ENCODE data around the gene IL6.
"Not testable (repeated sequence)": the region's sequence is repeated elsewhere in the genome, so short reads cannot be mapped to it uniquely, and the experiment has no call there.

IL6 gene

GRCh38 chr7:22726907-22727713 is at the start of gene IL6:
Gene IL6, plus strand, starts transcription at chr7:22727200. Its CDS starts 63 bp downstream, at chr7:22727263.
- peak; percentile 88 for DNase-seq

- not testable (repeated sequence) for DNase-seq
These were observed 49.7 kb upstream of the IL6 start for GRCh38 chr7:22677263-22677662.

- DNase-seq = no peak
These were observed 49.3 kb upstream of the IL6 start for GRCh38 chr7:22677680-22678079.

GRCh38 chr7:22680482-22680911 is 46.5 kb upstream of the IL6 start:
- DNase-seq = no peak

- DNase-seq = no peak
These were observed 45.7 kb upstream of the IL6 start for GRCh38 chr7:22681312-22681711.

DNA sequence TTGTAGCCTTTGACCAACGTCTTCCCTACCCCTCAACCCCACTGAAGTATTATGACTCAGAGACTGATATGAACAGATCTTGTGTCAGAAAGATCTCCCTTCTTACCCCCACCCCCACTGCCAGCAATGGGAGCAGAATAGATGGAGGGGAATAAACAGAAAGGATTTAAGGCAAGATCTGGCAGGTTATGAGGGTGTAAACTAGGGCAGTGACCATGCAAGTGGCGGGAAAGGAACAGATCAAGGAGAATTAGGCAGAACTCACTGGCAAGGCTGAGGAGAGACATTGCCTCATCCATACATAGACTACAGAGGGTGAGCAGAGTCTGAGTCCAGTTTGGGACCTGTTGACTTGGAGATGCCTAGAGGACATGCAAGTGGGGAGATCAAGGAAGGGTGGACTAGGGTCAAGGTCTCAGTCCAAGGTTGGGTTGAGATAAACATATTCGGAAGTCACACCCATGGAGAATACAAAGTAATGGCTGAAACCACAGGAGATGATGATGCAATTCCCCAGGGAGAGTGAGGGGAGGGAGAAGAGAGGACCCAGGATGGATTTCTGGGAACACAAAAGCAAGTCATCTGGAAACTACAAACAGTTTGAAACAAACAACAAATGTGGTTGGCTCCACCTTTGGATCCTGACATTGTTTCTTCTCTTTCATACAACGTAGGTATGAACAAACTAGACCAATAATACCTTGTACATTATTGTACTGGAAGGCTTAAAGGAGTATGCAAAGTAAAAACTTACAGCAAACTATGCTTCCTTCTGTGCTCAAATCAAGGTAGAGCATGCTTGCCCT is 44.9 kb upstream of the IL6 start:
- DNase-seq = no peak

GRCh38 chr7:22683379-22683778 is 43.6 kb upstream of the IL6 start:
- no peak for DNase-seq

DNA sequence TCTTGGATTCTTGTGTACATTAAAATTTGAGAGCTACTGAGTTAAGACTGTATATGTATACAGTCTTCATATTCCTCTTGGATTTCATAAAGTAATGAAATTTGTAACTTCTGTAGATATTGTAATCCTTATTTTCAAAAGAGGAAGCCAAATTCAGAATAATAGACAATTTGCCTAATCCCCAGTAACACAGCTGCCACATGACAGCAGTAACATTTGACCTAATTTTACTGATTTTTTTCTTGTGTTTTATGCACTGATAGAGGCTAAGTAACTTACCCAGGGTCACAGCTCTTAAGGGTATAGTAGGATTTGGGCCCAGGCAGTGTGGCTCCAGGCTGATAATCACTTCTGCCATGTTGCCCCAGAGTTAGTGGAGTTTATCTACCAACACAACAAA is 40.4 kb upstream of the IL6 start:
- DNase-seq = no peak

DNA sequence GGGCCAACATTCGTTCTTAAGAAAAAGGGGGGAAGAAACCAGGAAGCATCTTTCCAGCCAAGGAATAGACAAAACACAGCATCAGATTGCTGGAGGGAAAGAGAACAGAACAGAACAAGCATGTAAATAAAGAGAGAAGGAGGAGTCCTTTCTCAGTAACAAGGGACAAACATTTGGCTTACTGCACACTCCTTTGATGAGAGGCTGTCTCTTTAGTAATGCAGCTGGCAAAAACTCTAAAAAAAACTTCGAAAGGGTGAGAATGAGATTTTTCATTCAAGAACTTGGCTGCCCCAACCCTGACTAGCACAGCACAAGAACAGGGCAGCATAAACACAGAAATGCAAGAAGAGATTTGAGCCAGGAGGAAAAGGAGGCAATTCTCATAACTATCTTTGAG is 38.9 kb upstream of the IL6 start:
- DNase-seq = no peak

- DNase-seq = not testable (repeated sequence)
These were observed 38.1 kb upstream of the IL6 start for GRCh38 chr7:22688934-22689333.

- DNase-seq = no peak
These were observed 32.3 kb upstream of the IL6 start for GRCh38 chr7:22694597-22695207.

GRCh38 chr7:22695476-22696132 is 31.4 kb upstream of the IL6 start:
- DNase-seq = no peak

DNA sequence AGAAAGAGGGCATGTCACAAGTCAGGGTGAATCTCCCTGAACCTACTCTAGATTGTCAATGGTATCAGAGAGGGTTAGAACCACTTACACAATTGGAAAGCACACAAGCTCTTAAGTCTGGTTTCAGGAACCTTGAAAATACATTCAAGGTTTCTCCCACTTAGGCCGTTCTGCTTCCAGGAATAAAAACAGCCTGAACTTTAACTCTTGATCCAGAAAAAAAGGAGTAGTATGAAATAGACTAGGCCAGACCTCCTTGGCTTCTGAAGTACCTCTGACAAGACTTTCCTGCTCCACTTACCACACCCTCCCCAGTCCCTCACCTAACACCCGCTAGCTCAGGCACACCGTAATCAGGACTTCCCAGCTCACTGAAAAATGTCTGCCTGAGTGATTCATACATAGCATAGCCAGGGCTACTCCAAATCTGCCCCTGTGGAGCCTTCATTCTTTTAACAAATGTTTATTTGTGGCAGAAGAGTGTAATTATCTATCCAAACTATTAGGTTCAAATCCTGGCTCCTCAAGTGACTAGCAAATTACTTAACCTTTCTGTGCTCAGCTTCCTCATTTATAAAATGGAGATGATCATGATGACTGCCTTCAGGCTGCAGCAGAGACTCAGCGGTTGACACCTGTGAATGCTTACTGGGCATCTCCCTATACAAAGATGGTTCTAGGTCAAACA is 30.3 kb upstream of the IL6 start:
- no peak for DNase-seq

GRCh38 chr7:22697322-22697859 is 29.6 kb upstream of the IL6 start:
- no peak for DNase-seq

GRCh38 chr7:22697876-22698606 is 29.0 kb upstream of the IL6 start:
- no peak for DNase-seq

- DNase-seq = no peak
These were observed 28.2 kb upstream of the IL6 start for GRCh38 chr7:22698767-22699166.

- no peak for DNase-seq
These were observed 26.4 kb upstream of the IL6 start for GRCh38 chr7:22700559-22701002.

GRCh38 chr7:22702516-22702915 is 24.5 kb upstream of the IL6 start:
- DNase-seq = no peak

GRCh38 chr7:22703107-22703855 is 23.7 kb upstream of the IL6 start:
- not testable (repeated sequence) for DNase-seq

DNA sequence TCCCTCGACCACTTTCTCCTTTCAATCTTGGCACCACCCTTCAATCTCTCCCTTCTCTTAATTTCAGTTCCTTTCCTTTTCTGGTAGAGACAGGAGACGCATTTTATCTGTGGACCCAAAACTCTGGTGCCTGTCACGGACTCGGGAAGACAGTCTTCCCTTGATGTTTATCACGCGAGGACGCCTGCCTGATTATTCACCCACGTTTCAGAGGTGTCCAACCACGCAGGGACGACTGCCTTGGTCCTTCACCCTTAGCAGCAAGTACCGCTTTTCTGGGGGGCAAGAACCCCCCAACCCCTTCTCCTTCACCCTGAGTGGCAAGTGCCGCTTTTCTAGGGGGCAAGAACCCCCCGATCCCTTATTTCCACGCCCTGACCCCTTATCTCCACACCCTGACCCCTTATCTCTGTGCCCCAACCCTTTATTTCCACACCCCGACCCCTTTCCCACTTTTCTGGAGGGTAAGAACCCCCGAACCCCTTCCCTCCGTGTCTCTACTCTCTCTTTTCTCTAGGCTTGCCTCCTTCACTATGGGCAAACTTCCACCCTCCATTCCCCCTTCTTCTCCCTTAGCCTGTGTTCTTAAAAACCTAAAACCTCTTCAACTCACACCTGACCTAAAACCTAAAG is 22.9 kb upstream of the IL6 start:
- not testable (repeated sequence) for DNase-seq
